Measurements from ENCODE around the gene CNTLN.
"Not testable (repeated sequence)": the region's sequence is repeated elsewhere in the genome, so short reads cannot be mapped to it uniquely, and the experiment has no call there.

CNTLN gene

GRCh38 chr9:17422994-17423680, 288.3 kb downstream of the CNTLN start:
- TF ChIP-seq CTCF (IDR thresholded peaks at IDR 0.05; ENCODE audit: low read depth, low read length): no peak
- no peak overlapping the region for H3K4me3 ChIP-seq (ENCODE audit: low read depth, low read length)
- no peak for DNase-seq (ENCODE audit: low read depth, low spot score)
- in situ Hi-C loops (cut with HindIII; ENCODE audit: low sequenced_read_pairs): no loop called here

- no peak for DNase-seq (ENCODE audit: low read depth, low spot score)
- in situ Hi-C loops (cut with HindIII; ENCODE audit: low sequenced_read_pairs): no loop called here
- H3K4me3 ChIP-seq (ENCODE audit: low read depth, low read length): no peak overlapping the region
- TF ChIP-seq CTCF (IDR thresholded peaks at IDR 0.05; ENCODE audit: low read depth, low read length): no peak
Measured at GRCh38 chr9:17423681-17424011, 288.8 kb downstream of the CNTLN start.

- in situ Hi-C loops (cut with HindIII; ENCODE audit: low sequenced_read_pairs): no loop called here
- no peak overlapping the region for H3K4me3 ChIP-seq (ENCODE audit: low read depth, low read length)
- no peak for TF ChIP-seq CTCF (IDR thresholded peaks at IDR 0.05; ENCODE audit: low read depth, low read length)
- no peak for DNase-seq (ENCODE audit: low read depth, low spot score)
Measured at GRCh38 chr9:17425384-17425783, 290.5 kb downstream of the CNTLN start.

GRCh38 chr9:17433526-17433925, 298.7 kb downstream of the CNTLN start:
- in situ Hi-C loops (cut with HindIII; ENCODE audit: low sequenced_read_pairs): no loop called here
- no peak for DNase-seq (ENCODE audit: low read depth, low spot score)
- TF ChIP-seq CTCF (IDR thresholded peaks at IDR 0.05; ENCODE audit: low read depth, low read length): no peak
- no peak overlapping the region for H3K4me3 ChIP-seq (ENCODE audit: low read depth, low read length)

- no peak overlapping the region for H3K4me3 ChIP-seq (ENCODE audit: low read depth, low read length)
- in situ Hi-C loops (cut with HindIII; ENCODE audit: low sequenced_read_pairs): no loop called here
- TF ChIP-seq CTCF (IDR thresholded peaks at IDR 0.05; ENCODE audit: low read depth, low read length): no peak
- DNase-seq (ENCODE audit: low read depth, low spot score): no peak
Measured at GRCh38 chr9:17436854-17437253, 302.0 kb downstream of the CNTLN start.

- no peak for TF ChIP-seq CTCF (IDR thresholded peaks at IDR 0.05; ENCODE audit: low read depth, low read length)
- H3K4me3 ChIP-seq (ENCODE audit: low read depth, low read length): no peak overlapping the region
- no peak for DNase-seq (ENCODE audit: low read depth, low spot score)
- in situ Hi-C loops (cut with HindIII; ENCODE audit: low sequenced_read_pairs): no loop called here
Measured at GRCh38 chr9:17437813-17438212, 303.0 kb downstream of the CNTLN start.

- DNase-seq (ENCODE audit: low read depth, low spot score); H3K4me3 ChIP-seq (ENCODE audit: low read depth, low read length); in situ Hi-C loops (cut with HindIII; ENCODE audit: low sequenced_read_pairs): not testable (repeated sequence)
Measured at GRCh38 chr9:17445126-17445525, 310.3 kb downstream of the CNTLN start.

All from astrocyte of the spinal cord (primary cell).